Liver (tissue), 9 donors: ENCODE results near the gene SDR9C7. TPM values are rescaled to one million over a fixed set of nuclear protein-coding genes. Genes with fewer than 3 reads are reported as not detected.
"Not testable (repeated sequence)": the region's sequence is repeated elsewhere in the genome, so short reads cannot be mapped to it uniquely, and the experiment has no call there.

Source experiments
- DNase-seq: peaks from one replicate; pipeline ENCODE4 v3.0.0-alpha.2; 2017; ENCODE audit warnings: low spot score
- H3K27ac ChIP-seq, 2 donors: one replicate each; pipeline ENCODE4 v1.7.0; 2013; ENCODE audit warnings: inconsistent platforms in 2 of 2, low read length in 2 of 2, control low read depth in 1 of 2, low read depth in 1 of 2, mild to moderate bottlenecking in 1 of 2
- H3K27me3 ChIP-seq, 4 donors: one replicate each; pipeline versions ENCODE4 v1.6.1 to v1.7.0; 2013; ENCODE audit warnings: low read length in 3 of 4, inconsistent platforms in 1 of 4, mild to moderate bottlenecking in 1 of 4, moderate library complexity in 1 of 4; ENCODE audit not compliant: control insufficient read depth in 4 of 4, insufficient read depth in 4 of 4
- H3K36me3 ChIP-seq, 4 donors: one replicate each; pipeline versions ENCODE4 v1.6.1 to v1.7.0; 2013; ENCODE audit warnings: low read length in 3 of 4, mild to moderate bottlenecking in 3 of 4, low read depth in 1 of 4, moderate library complexity in 1 of 4; ENCODE audit not compliant: control insufficient read depth in 4 of 4, insufficient read depth in 3 of 4
- H3K4me1 ChIP-seq, 4 donors: one replicate each; pipeline versions ENCODE4 v1.6.1 to v1.7.0; 2013; ENCODE audit warnings: low read length in 3 of 4, mild to moderate bottlenecking in 3 of 4, moderate library complexity in 1 of 4; ENCODE audit not compliant: control insufficient read depth in 4 of 4, insufficient read depth in 4 of 4
- H3K4me3 ChIP-seq, 3 donors: one replicate each; pipeline versions ENCODE4 v1.6.1 to v1.7.0; 2013; ENCODE audit warnings: low read length in 3 of 3, control low read depth in 1 of 3, low read depth in 1 of 3, mild to moderate bottlenecking in 1 of 3
- H3K9ac ChIP-seq, 2 donors: one replicate each; pipeline ENCODE4 v1.7.0; 2013; ENCODE audit warnings: low read length in 2 of 2, mild to moderate bottlenecking in 2 of 2, moderate library complexity in 2 of 2, control low read depth in 1 of 2, low read depth in 1 of 2
- H3K9me3 ChIP-seq, 4 donors: one replicate each; pipeline versions ENCODE4 v1.6.1 to v1.7.0; 2013; ENCODE audit warnings: low read length in 3 of 4; ENCODE audit not compliant: control insufficient read depth in 4 of 4
- FOXA1 ChIP-seq: IDR thresholded peaks from 2 replicates; pipeline ENCODE4 v1.6.1; 2016; ENCODE audit warnings: antibody characterized with exemption
- FOXA2 ChIP-seq: IDR thresholded peaks from 2 replicates; pipeline ENCODE4 v1.6.1; 2016; ENCODE audit warnings: antibody characterized with exemption
- GABPA ChIP-seq, 2 donors: IDR thresholded peaks in 1 of 2; conservative IDR thresholded peaks in 1 of 2; 2 replicates each; pipeline ENCODE4 v1.6.1; 2016; ENCODE audit warnings: antibody characterized with exemption in 2 of 2, mild to moderate bottlenecking in 1 of 2, moderate library complexity in 1 of 2
- HNF4A ChIP-seq, 2 donors: conservative IDR thresholded peaks; 2 replicates each; pipeline ENCODE4 v1.6.1; 2016; ENCODE audit warnings: antibody characterized with exemption in 2 of 2, mild to moderate bottlenecking in 2 of 2
- HNF4G ChIP-seq: IDR thresholded peaks from 2 replicates; pipeline ENCODE4 v1.6.1; 2016; ENCODE audit warnings: antibody characterized with exemption
- JUND ChIP-seq, 2 donors: IDR thresholded peaks; 2 replicates each; pipeline ENCODE4 v1.6.1; 2016; ENCODE audit warnings: antibody characterized with exemption in 2 of 2
- NR2F2 ChIP-seq: IDR thresholded peaks from 2 replicates; pipeline ENCODE4 v1.6.1; 2016; ENCODE audit warnings: antibody characterized with exemption
- RAD21 ChIP-seq, 2 donors: IDR thresholded peaks; 2 replicates each; pipeline ENCODE4 v1.6.1; 2016; ENCODE audit warnings: antibody characterized with exemption in 2 of 2, mild to moderate bottlenecking in 2 of 2
- RXRA ChIP-seq, 2 donors: IDR thresholded peaks; 2 replicates each; pipeline ENCODE4 v1.6.1; 2017 to 2018; ENCODE audit warnings: antibody characterized with exemption in 2 of 2, mild to moderate bottlenecking in 1 of 2
- SP1 ChIP-seq: IDR thresholded peaks from 2 replicates; pipeline ENCODE4 v1.6.1; 2018; ENCODE audit warnings: antibody characterized with exemption, mild to moderate bottlenecking
- TAF1 ChIP-seq: conservative IDR thresholded peaks from 2 replicates; pipeline ENCODE4 v1.6.1; 2016; ENCODE audit warnings: antibody characterized with exemption, mild to moderate bottlenecking
- YY1 ChIP-seq: IDR thresholded peaks from 2 replicates; pipeline ENCODE4 v1.6.1; 2016; ENCODE audit warnings: antibody characterized with exemption, mild to moderate bottlenecking
- WGBS: extraction: QIAGEN DNeasy Blood & Tissue Kit; methylation state at CpG from one replicate; pipeline ENCODE4 v1.1.7; 2013; 5-methylcytosine and 5-hydroxymethylcytosine counted together
- polyA plus RNA-seq, 2 donors: library from polyadenylated mRNA; stranded (reverse) in 1 of 2; unstranded in 1 of 2; fragments of 200-250 nt in 1 of 2; fragments of >200 nt in 1 of 2; fragmentation: Nextera tagmentation in 1 of 2; extraction: Ambion mirVana in 1 of 2; gene quantifications; one replicate each; pipeline versions ENCODE4 v1.2.1 to v1.2.3, GENCODE V29; 2013 to 2015
- total RNA-seq, 2 donors: library from RNA; depleted of rRNA; stranded (reverse); fragments of >200 nt; gene quantifications; one replicate each; pipeline ENCODE4 v1.2.3, GENCODE V29; 2014
- TF ChIP-seq, protein P1 (sequence below): IDR thresholded peaks from 2 replicates; pipeline ENCODE4 v1.6.1; 2016; ENCODE audit warnings: antibody characterized with exemption
- TF ChIP-seq, protein P2 (sequence below): IDR thresholded peaks from 2 replicates; pipeline ENCODE4 v1.6.1; 2016; ENCODE audit warnings: antibody characterized with exemption, mild to moderate bottlenecking
- TF ChIP-seq, protein P3 (sequence below): IDR thresholded peaks from 2 replicates; pipeline ENCODE4 v1.6.1; 2016; ENCODE audit warnings: antibody characterized with exemption
- TF ChIP-seq, protein P4 (sequence below): IDR thresholded peaks from 2 replicates; pipeline ENCODE4 v1.6.1; 2016; ENCODE audit warnings: antibody characterized with exemption
- TF ChIP-seq, protein P5 (sequence below): fragments of 150-350 bp; IDR thresholded peaks from 2 replicates; pipeline ENCODE4 v1.5.1; 2017; ENCODE audit warnings: improper control_type of control experiment, low read depth, low read length; ENCODE audit not compliant: missing input control
- donor health status: healthy.
- donor health status: healthy.
- donor health status: healthy.
- donor health status: healthy.
- donor health status: healthy.

SDR9C7 gene
- total and polyA plus RNA-seq, 4 donors: not detected

DNA sequence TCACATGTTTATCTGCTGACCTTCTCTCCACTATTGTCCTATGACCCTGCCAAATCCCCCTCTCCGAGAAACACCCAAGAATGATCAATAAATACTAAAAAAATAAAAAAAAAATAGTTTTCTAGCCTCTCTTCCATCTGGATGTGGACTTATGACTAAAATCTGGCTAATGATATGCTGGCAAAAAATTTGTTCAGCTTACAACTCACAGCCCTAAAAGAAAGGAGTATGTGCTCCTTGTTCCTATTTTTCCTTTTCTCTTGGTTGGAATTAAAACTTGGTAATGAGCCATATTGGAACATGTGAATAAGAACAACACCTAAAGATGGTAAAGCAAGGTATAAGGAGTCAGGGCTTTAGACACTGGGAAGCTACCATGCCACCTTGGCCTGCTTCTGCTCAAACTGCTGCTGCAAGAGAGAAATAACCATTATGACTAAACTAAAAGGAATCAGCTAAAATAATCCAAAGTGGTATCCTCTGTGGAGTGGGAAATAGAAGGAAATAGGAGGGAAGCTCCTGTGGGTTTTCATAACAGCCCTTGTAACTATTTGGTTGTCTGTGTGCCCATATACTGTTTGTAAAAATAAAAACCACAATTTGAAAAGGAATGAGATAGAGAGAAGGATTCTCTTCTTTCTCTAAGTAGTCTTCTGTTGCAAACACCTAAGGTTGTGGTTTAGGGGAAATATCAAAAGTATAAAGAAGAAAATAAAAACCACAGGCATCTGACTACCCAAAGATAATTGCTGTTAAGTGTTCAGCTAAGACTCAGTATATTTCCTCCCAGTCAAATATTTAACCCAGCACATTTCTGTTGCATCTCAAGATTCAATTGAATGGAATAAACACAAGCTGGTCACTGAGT, 53.8 kb downstream of the SDR9C7 start:
- Histone ChIP-seq H3K27ac (no peak overlapping the region), H3K9ac (no peak overlapping the region), H3K4me1 (peaks cover 10 to 28% (median 14%) of the 10 kb centered on the region in 4 donors), H3K4me3 (no peak overlapping the region), H3K36me3 (no peaks in the 10 kb centered on the region), H3K27me3 (no peaks in the 10 kb centered on the region), H3K9me3 (no peaks in the 10 kb centered on the region)
- 38% methylated on average over 1 of the region's 1 CpG for WGBS
- TF ChIP-seq, protein P1, sequence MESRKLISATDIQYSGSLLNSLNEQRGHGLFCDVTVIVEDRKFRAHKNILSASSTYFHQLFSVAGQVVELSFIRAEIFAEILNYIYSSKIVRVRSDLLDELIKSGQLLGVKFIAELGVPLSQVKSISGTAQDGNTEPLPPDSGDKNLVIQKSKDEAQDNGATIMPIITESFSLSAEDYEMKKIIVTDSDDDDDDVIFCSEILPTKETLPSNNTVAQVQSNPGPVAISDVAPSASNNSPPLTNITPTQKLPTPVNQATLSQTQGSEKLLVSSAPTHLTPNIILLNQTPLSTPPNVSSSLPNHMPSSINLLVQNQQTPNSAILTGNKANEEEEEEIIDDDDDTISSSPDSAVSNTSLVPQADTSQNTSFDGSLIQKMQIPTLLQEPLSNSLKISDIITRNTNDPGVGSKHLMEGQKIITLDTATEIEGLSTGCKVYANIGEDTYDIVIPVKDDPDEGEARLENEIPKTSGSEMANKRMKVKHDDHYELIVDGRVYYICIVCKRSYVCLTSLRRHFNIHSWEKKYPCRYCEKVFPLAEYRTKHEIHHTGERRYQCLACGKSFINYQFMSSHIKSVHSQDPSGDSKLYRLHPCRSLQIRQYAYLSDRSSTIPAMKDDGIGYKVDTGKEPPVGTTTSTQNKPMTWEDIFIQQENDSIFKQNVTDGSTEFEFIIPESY: no peak
- TF ChIP-seq, protein P2, sequence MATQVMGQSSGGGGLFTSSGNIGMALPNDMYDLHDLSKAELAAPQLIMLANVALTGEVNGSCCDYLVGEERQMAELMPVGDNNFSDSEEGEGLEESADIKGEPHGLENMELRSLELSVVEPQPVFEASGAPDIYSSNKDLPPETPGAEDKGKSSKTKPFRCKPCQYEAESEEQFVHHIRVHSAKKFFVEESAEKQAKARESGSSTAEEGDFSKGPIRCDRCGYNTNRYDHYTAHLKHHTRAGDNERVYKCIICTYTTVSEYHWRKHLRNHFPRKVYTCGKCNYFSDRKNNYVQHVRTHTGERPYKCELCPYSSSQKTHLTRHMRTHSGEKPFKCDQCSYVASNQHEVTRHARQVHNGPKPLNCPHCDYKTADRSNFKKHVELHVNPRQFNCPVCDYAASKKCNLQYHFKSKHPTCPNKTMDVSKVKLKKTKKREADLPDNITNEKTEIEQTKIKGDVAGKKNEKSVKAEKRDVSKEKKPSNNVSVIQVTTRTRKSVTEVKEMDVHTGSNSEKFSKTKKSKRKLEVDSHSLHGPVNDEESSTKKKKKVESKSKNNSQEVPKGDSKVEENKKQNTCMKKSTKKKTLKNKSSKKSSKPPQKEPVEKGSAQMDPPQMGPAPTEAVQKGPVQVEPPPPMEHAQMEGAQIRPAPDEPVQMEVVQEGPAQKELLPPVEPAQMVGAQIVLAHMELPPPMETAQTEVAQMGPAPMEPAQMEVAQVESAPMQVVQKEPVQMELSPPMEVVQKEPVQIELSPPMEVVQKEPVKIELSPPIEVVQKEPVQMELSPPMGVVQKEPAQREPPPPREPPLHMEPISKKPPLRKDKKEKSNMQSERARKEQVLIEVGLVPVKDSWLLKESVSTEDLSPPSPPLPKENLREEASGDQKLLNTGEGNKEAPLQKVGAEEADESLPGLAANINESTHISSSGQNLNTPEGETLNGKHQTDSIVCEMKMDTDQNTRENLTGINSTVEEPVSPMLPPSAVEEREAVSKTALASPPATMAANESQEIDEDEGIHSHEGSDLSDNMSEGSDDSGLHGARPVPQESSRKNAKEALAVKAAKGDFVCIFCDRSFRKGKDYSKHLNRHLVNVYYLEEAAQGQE: no peak
- TF ChIP-seq YY1: no peak
- TF ChIP-seq FOXA1: no peak
- TF ChIP-seq HNF4G: no peak
- TF ChIP-seq, protein P3, sequence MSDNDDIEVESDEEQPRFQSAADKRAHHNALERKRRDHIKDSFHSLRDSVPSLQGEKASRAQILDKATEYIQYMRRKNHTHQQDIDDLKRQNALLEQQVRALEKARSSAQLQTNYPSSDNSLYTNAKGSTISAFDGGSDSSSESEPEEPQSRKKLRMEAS: no peak
- no peak for TF ChIP-seq RXRA (IDR thresholded peaks at IDR 0.05)
- TF ChIP-seq, protein P4, sequence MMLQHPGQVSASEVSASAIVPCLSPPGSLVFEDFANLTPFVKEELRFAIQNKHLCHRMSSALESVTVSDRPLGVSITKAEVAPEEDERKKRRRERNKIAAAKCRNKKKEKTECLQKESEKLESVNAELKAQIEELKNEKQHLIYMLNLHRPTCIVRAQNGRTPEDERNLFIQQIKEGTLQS: no peak
- TF ChIP-seq RAD21 (IDR thresholded peaks at IDR 0.05): no peak
- TF ChIP-seq HNF4A (conservative IDR thresholded peaks at IDR 0.05): no peak
- no peak for TF ChIP-seq GABPA (IDR thresholded peaks at IDR 0.05 in 1 of 2, conservative IDR thresholded peaks at IDR 0.05 in 1 of 2)
- TF ChIP-seq, protein P5, sequence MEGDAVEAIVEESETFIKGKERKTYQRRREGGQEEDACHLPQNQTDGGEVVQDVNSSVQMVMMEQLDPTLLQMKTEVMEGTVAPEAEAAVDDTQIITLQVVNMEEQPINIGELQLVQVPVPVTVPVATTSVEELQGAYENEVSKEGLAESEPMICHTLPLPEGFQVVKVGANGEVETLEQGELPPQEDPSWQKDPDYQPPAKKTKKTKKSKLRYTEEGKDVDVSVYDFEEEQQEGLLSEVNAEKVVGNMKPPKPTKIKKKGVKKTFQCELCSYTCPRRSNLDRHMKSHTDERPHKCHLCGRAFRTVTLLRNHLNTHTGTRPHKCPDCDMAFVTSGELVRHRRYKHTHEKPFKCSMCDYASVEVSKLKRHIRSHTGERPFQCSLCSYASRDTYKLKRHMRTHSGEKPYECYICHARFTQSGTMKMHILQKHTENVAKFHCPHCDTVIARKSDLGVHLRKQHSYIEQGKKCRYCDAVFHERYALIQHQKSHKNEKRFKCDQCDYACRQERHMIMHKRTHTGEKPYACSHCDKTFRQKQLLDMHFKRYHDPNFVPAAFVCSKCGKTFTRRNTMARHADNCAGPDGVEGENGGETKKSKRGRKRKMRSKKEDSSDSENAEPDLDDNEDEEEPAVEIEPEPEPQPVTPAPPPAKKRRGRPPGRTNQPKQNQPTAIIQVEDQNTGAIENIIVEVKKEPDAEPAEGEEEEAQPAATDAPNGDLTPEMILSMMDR: no peak
- TF ChIP-seq JUND (IDR thresholded peaks at IDR 0.05): no peak
- TF ChIP-seq NR2F2: no peak
- TF ChIP-seq TAF1: no peak
- TF ChIP-seq SP1: no peak
- TF ChIP-seq FOXA2: no peak
- DNase-seq: no peak

DNA sequence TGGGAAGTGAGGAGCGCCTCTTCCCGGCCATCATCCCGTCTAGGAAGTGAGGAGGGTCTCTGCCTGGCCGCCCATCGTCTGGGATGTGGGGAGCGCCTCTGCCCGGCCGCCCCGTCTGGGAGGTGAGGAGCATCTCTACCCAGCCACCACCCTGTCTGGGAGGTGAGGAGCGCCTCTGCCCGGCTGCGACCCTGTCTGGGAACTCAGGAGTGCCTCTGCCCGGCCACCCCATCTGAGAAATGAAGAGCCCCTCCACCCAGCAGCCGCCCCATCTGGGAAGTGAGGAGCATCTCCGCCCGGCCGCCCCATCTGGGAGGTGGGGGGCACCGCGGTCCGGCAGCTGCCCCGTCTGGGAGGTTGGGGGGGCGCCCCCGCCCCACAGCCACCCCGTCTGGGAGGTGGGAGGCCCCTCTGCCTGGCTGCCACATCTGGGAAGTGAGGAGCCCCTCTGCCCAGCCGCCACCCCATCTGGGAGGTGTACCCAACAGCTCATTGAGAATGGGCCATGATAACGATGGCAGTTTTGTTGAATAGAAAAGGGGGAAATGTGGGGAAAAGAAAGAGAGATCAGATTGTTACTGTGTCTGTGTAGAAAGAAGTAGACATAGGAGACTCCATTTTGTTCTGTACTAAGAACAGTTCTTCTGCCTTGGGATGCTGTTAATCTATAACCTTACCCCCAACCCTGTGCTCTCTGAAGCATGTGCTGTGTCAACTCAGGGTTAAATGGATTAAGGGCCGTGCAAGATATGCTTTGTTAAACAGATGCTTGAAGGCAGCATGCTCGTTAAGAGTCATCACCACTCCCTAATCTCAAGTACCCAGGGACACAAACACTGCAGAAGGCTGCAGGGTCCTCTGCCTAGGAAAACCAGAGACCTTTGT, 54.7 kb downstream of the SDR9C7 start:
- not testable (repeated sequence) for H3K27ac ChIP-seq, H3K9ac ChIP-seq, H3K4me3 ChIP-seq, H3K36me3 ChIP-seq, H3K9me3 ChIP-seq, DNase-seq, H3K27me3 ChIP-seq
- peaks cover 10 to 22% (median 14%) of the 10 kb centered on the region in 4 donors for H3K4me1 ChIP-seq
- 87% methylated on average over 28 of the region's 28 CpGs for WGBS
